BLaER1 treated with 17β-estradiol and CSF1 and Interleukin-3, amounts not matched to agents 10 nM and 100 nM (cell line): Measurements from ENCODE around the gene THOC2.

Experiments
- H3K27ac ChIP-seq, 11 experiments: shearing (Covaris generic); formaldehyde crosslinking; 2 replicates each; pipeline ENCODE4 v1.8.1; 2022
- H3K27me3 ChIP-seq, 11 experiments: shearing (Covaris generic); formaldehyde crosslinking; 2 replicates each; pipeline ENCODE4 v1.8.1; 2022
- H3K36me3 ChIP-seq, 11 experiments: shearing (Covaris generic); formaldehyde crosslinking; 2 replicates each; pipeline ENCODE4 v1.8.1; 2022
- H3K4me1 ChIP-seq, 10 experiments: shearing (Covaris generic); formaldehyde crosslinking; 2 replicates each; pipeline ENCODE4 v1.8.1; 2022
- H3K4me2 ChIP-seq, 11 experiments: shearing (Covaris generic); formaldehyde crosslinking; 2 replicates each; pipeline ENCODE4 v1.8.1; 2022
- H3K4me3 ChIP-seq, 10 experiments: shearing (Covaris generic); formaldehyde crosslinking; 2 replicates each; pipeline ENCODE4 v1.8.1; 2022
- H3K9ac ChIP-seq, 11 experiments: shearing (Covaris generic); formaldehyde crosslinking; 2 replicates each; pipeline ENCODE4 v1.8.1; 2022
- H3K9me3 ChIP-seq, 11 experiments: shearing (Covaris generic); formaldehyde crosslinking; replicated peaks in 1 of 11; 2 replicates each; pipeline ENCODE4 v1.8.1; 2022
- H4K20me1 ChIP-seq, 11 experiments: shearing (Covaris generic); formaldehyde crosslinking; 2 replicates each; pipeline ENCODE4 v1.8.1; 2022
- Cebpa-rat ChIP-seq, 11 experiments: shearing (Covaris generic); IDR thresholded peaks; 2 replicates each; pipeline ENCODE4 v1.8.1; 2022

Gene THOC2

DNA sequence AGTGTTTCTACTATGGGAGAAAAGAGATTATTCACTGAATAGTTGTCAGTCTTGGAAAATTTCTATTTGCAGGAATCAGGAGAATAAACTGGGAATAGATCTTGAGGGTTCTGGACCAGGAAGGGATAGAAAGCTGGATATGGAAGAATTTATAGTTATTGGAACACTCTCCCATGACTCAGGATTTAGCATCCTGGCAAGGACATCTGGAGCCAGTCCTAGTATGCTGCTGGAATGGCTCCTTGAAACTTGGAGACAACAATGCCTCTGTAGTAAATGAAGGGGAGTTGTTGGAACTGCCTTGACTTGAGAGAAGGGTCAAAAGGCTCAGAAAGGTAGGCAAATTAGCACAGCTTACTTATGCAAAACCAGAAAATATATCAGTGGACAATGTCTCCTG is 23.5 kb upstream of the THOC2 start:
- no peaks in the 10 kb centered on the region for H3K4me1 ChIP-seq
- H3K27ac ChIP-seq: no peak overlapping the region
- peaks cover 17 to 28% (median 22%) of the 10 kb centered on the region in 11 experiments for H3K9me3 ChIP-seq
- H4K20me1 ChIP-seq: no peaks in the 10 kb centered on the region
- no peak overlapping the region for H3K4me2 ChIP-seq
- H3K4me3 ChIP-seq: no peak overlapping the region
- no peak overlapping the region for H3K9ac ChIP-seq
- no peaks in the 10 kb centered on the region for H3K36me3 ChIP-seq
- TF ChIP-seq Cebpa-rat (IDR thresholded peaks at IDR 0.05): no peak
- H3K27me3 ChIP-seq: peaks cover 0 to 19% (median 7%) of the 10 kb centered on the region in 11 experiments; a peak in 8 of 22 replicates

DNA sequence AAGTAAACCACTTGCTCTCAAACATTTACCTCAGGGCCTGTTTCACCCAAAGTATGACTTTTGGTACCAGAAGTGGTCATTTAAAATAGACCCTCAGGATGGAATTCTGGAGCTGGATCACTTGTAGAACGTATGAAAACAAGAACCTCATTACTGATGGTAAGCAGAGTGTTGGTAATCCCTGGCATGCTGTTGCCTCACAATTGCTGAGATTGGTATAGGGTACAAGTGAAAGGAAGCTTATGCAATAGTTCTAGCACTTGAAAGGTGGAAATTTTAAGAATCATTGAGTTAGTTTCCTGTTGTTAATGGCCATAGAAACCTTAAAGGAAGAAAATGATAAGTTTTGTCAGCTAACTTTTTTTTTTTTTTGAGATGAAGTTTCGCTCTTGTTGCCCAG is 22.3 kb upstream of the THOC2 start:
- no peak overlapping the region for H3K4me2 ChIP-seq
- H3K27me3 ChIP-seq: peaks cover 0 to 17% (median 7%) of the 10 kb centered on the region in 11 experiments; a peak in 8 of 22 replicates
- no peak for TF ChIP-seq Cebpa-rat (IDR thresholded peaks at IDR 0.05)
- H3K4me1 ChIP-seq: no peaks in the 10 kb centered on the region
- no peaks in the 10 kb centered on the region for H3K36me3 ChIP-seq
- H3K9ac ChIP-seq: no peak overlapping the region
- H3K27ac ChIP-seq: no peak overlapping the region
- no peaks in the 10 kb centered on the region for H4K20me1 ChIP-seq
- H3K4me3 ChIP-seq: no peak overlapping the region
- H3K9me3 ChIP-seq: peaks cover 15 to 24% (median 19%) of the 10 kb centered on the region in 11 experiments

DNA sequence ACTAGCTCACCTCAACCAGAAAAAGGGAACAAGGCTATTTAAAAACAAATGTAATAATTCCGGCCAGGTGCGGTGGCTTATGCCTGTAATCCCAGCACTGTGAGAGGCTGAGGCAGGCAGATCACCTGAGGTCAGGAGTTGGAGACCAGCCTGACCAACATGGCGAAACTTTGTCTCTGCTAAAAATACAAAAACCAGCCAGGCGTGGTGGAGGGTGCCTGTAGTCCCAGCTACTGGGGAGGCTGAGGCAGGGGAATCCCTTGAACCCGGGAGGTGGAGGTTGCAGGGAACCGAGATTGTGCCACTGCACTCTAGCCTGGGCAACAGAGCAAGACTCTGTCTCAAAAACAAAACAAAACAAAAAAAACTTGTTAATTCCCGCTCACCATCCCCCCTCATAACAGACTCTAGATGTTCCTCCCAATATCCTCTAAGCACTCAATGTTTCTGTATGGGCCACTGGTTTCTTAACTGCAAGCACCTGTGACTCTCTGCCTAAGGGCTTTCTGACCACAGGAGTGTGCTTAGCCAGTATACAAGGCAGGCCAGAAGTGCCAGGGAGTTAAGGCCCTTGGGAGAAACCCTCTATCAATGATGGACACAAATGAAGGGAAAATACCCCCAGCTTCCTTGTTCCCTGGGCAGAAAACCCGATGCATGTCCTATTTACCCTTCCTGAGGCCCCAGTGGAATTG is 21.0 kb upstream of the THOC2 start:
- H3K9ac ChIP-seq: no peak overlapping the region

DNA sequence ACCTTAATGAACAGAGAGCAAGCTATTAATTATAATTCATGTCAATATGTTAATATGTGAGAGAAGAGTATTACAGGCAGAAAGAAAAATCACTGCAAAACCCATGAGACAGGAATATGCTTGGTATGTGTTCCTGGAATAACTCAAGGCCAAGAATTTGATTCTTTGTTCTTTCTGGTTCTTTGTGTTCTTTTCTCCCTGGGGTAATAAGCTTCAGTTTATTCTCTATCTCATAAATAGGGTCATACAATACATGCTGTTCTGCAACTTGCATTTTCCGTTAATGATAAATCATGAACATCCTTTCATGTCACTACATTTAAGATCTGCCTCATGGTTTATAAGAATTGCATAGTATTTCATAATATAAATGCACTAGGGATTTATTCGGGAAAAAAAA is 16.8 kb upstream of the THOC2 start:
- Histone ChIP-seq H3K9me3 (no peaks in the 10 kb centered on the region), H3K4me1 (no peaks in the 10 kb centered on the region), H3K36me3 (no peaks in the 10 kb centered on the region), H3K27ac (no peak overlapping the region), H3K4me3 (no peak overlapping the region), H3K9ac (no peak overlapping the region), H3K27me3 (peaks cover 0 to 3% (median 0%) of the 10 kb centered on the region in 11 experiments; a peak in 1 of 22 replicates), H3K4me2 (no peak overlapping the region), H4K20me1 (no peaks in the 10 kb centered on the region)
- no peak for TF ChIP-seq Cebpa-rat (IDR thresholded peaks at IDR 0.05)

More for the DNA sequence above, 21.0 kb upstream of the THOC2 start:
- Histone ChIP-seq H3K9me3 (peaks cover 2 to 11% (median 6%) of the 10 kb centered on the region in 11 experiments; a peak in 21 of 22 replicates), H3K27me3 (peaks cover 0 to 8% (median 2%) of the 10 kb centered on the region in 11 experiments; a peak in 8 of 22 replicates), H3K36me3 (no peaks in the 10 kb centered on the region), H3K4me2 (no peak overlapping the region), H3K27ac (no peak overlapping the region), H3K4me1 (no peaks in the 10 kb centered on the region), H4K20me1 (no peaks in the 10 kb centered on the region), H3K4me3 (no peak overlapping the region)
- TF ChIP-seq Cebpa-rat (IDR thresholded peaks at IDR 0.05): no peak

DNA sequence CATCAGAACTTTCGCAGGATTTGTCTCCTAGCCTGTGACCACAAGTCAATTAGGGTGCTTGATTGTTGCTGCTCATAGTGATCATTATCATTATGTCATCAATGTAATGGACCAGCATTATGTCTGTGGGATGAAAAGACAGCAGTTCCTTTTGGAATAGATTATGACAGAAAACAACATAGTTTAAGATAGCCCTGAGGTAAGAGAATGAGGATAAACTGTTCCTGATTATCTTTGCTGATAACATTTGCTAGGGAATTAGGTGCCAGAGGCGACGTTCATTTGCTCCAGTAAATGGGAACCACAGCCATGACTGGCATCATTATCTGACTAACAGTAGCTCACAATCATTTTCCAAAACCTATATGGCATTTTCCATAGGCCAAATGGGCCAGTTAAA is 12.7 kb upstream of the THOC2 start:
- Histone ChIP-seq H3K4me3 (no peak overlapping the region), H3K36me3 (no peaks in the 10 kb centered on the region), H3K4me1 (no peaks in the 10 kb centered on the region), H4K20me1 (no peaks in the 10 kb centered on the region), H3K27me3 (peaks cover 0 to 9% (median 3%) of the 10 kb centered on the region in 11 experiments; a peak in 2 of 22 replicates), H3K27ac (no peak overlapping the region), H3K9me3 (no peaks in the 10 kb centered on the region), H3K9ac (no peak overlapping the region), H3K4me2 (no peak overlapping the region)
- TF ChIP-seq Cebpa-rat (IDR thresholded peaks at IDR 0.05): no peak

DNA sequence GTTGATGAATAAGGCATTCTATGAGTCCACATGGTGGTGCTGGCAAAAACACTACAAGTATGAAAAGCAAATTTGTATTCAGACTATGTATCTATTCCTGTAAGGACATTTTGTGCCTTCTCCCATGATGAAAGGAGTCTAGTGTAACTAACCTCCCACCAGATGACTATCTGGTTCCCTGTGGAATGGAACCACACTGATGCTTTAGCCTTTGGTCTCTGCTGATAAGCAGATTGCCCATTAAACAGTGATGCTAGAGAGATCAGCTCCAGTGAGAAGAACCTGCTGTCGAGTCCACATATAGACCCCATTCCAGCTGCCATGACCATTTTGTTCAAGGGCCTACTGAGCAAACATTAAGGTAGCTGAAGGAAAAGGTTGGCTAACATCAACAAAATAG is 10.5 kb upstream of the THOC2 start:
- Histone ChIP-seq H3K4me2 (no peak overlapping the region), H3K4me3 (no peak overlapping the region), H3K27me3 (peaks cover 0 to 15% (median 9%) of the 10 kb centered on the region in 11 experiments; a peak in 1 of 22 replicates), H3K27ac (no peak overlapping the region), H3K4me1 (no peaks in the 10 kb centered on the region; a peak in 1 of 20 replicates), H4K20me1 (no peaks in the 10 kb centered on the region), H3K36me3 (no peaks in the 10 kb centered on the region), H3K9ac (no peak overlapping the region), H3K9me3 (no peaks in the 10 kb centered on the region)
- no peak for TF ChIP-seq Cebpa-rat (IDR thresholded peaks at IDR 0.05)

DNA sequence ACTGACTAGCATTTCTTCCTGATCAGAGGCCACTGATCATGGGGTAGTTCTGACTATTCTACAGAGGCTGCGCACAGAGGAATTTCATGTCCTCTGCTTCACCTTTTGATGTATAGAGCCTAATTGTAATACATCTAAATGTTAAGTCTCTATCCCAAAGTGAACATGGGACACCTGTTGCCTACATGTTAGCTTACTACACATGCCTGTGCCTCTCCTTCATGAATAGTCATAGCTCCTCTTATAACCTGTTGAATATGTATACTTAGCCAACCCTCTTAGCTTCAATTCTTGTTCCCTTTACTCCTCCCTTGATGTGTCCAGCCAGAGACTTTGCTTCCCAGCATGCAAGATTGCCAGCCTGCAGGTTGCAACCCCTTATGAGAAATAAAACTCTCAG is 9.6 kb upstream of the THOC2 start:
- no peak overlapping the region for H3K4me3 ChIP-seq
- no peak for TF ChIP-seq Cebpa-rat (IDR thresholded peaks at IDR 0.05)
- no peak overlapping the region for H3K4me2 ChIP-seq
- H3K27me3 ChIP-seq: peaks cover 0 to 16% (median 9%) of the 10 kb centered on the region in 11 experiments; a peak in 3 of 22 replicates
- no peak overlapping the region for H3K27ac ChIP-seq
- no peaks in the 10 kb centered on the region for H4K20me1 ChIP-seq
- H3K9ac ChIP-seq: no peak overlapping the region
- H3K4me1 ChIP-seq: no peaks in the 10 kb centered on the region; a peak in 1 of 20 replicates
- no peaks in the 10 kb centered on the region for H3K36me3 ChIP-seq
- no peaks in the 10 kb centered on the region for H3K9me3 ChIP-seq

DNA sequence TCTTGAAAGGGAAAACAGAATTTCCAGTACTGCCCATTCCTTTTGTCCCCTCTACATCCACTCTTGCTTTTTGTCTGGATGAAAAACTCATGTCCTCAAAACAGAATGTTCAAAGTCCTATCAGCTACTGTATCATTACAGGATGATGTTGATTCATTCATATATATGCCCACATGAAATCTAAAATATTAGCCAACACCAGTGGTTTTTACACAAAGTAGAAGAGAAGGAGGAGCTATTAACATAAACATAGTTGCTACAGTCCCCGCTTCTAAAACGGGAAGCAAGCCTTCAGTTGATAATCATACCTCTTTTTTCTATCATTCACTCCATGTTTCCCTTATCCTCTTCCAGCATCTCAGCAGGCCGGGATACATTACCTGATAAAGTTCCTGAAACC is 7.7 kb upstream of the THOC2 start:
- Histone ChIP-seq H3K27me3 (peaks cover 0 to 16% (median 9%) of the 10 kb centered on the region in 11 experiments; a peak in 3 of 22 replicates), H3K36me3 (no peaks in the 10 kb centered on the region), H3K4me3 (no peak overlapping the region), H3K9ac (no peak overlapping the region), H4K20me1 (no peaks in the 10 kb centered on the region), H3K27ac (no peak overlapping the region), H3K9me3 (no peaks in the 10 kb centered on the region), H3K4me1 (peaks cover 0 to 10% (median 0%) of the 10 kb centered on the region in 10 experiments; a peak in 5 of 20 replicates), H3K4me2 (no peak overlapping the region)
- TF ChIP-seq Cebpa-rat (IDR thresholded peaks at IDR 0.05): no peak

DNA sequence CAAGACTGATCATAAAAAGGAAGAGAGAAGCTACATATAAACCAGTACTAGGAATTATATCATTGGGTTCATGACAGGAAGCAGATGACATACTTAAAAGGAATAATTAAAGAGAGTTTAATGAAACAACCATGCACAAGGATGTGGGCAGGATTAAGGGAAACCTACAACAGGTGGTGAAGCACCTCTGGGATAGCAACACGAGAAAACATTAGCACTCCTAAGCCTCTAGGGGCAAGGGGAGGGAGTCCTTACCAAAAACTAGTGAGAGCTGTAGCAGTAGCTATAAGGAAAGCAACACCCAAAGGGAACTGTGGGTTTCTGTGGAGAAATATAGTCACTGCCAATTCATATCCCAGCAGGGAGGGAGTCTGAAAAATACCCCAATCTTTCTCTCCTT is 7.2 kb upstream of the THOC2 start:
- H3K4me3 ChIP-seq: no peak overlapping the region
- no peak overlapping the region for H3K27ac ChIP-seq
- no peaks in the 10 kb centered on the region for H3K36me3 ChIP-seq
- H3K27me3 ChIP-seq: peaks cover 0 to 16% (median 9%) of the 10 kb centered on the region in 11 experiments; a peak in 3 of 22 replicates
- H3K9ac ChIP-seq: no peak overlapping the region
- no peaks in the 10 kb centered on the region for H3K9me3 ChIP-seq
- H3K4me1 ChIP-seq: peaks cover 0 to 10% (median 0%) of the 10 kb centered on the region in 10 experiments; a peak in 5 of 20 replicates
- no peak overlapping the region for H3K4me2 ChIP-seq
- no peaks in the 10 kb centered on the region for H4K20me1 ChIP-seq
- TF ChIP-seq Cebpa-rat (IDR thresholded peaks at IDR 0.05): no peak

DNA sequence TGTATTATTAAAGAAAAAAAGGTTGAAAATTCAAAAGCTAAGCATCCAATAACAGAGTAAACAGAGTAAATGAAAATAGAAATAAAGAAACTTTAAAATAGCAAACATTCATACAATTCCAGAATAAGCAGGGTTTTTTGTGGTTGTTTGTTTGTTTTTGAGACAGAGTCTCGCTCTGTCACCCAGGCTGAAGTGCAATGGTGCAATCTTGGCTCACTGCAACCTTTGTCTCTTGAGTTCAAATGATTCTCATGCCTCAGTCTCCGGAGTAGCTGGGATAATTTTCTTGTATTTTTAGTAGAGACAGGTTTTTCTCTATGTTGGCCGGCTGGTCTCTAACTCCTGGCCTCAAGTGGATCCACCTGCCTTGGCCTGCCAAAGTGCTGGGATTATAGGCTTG is 6.6 kb upstream of the THOC2 start:
- Histone ChIP-seq H3K9ac (no peak overlapping the region), H3K4me1 (peaks cover 0 to 10% (median 0%) of the 10 kb centered on the region in 10 experiments; a peak in 5 of 20 replicates), H3K4me3 (no peak overlapping the region), H3K9me3 (no peaks in the 10 kb centered on the region), H3K27me3 (peaks cover 0 to 16% (median 9%) of the 10 kb centered on the region in 11 experiments; a peak in 3 of 22 replicates), H4K20me1 (no peaks in the 10 kb centered on the region), H3K27ac (no peak overlapping the region), H3K4me2 (no peak overlapping the region), H3K36me3 (no peaks in the 10 kb centered on the region)
- no peak for TF ChIP-seq Cebpa-rat (IDR thresholded peaks at IDR 0.05)
